GM18858 (cell line): ENCODE data around the gene TMEM229A.
"Not testable (repeated sequence)": the region's sequence is repeated elsewhere in the genome, so short reads cannot be mapped to it uniquely, and the experiment has no call there.

Source experiments
- ATAC-seq: cut with Tn5 transposase; IDR thresholded peaks from one replicate; pipeline ENCODE4 v1.9.1; 2021; ENCODE audit not compliant: unreplicated experiment

The TMEM229A gene

GRCh38 chr7:124033095-124033806 is 384 bp upstream of the TMEM229A start:
- ATAC-seq = no peak

- no peak for ATAC-seq
Observed at GRCh38 chr7:124031919-124032318, 948 bp downstream of the TMEM229A start.

GRCh38 chr7:124031406-124031805 is 1.5 kb downstream of the TMEM229A start:
- no peak for ATAC-seq

- no peak for ATAC-seq
Observed at GRCh38 chr7:124030964-124031363, 1.9 kb downstream of the TMEM229A start.

GRCh38 chr7:124029396-124030188 is 3.3 kb downstream of the TMEM229A start:
- no peak for ATAC-seq

DNA sequence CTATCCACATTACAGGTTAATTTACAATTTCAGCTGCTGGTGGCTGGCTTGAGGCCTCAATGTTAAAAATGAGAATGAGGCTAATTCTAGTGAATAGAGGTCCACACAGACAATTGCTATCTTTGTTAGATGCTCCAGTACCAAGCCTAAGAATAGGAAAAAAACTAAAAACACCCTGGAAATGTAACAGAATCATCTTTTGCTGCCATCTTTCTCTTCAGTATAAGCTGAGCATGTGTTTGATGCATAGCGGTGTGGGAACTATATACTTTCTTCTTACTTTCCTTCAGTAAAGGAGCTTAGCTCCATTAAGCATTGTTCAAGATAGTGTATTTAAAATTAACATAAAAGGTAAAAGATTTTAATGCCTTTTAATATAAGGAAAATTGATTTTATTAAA is 5.6 kb downstream of the TMEM229A start:
- ATAC-seq = no peak

DNA sequence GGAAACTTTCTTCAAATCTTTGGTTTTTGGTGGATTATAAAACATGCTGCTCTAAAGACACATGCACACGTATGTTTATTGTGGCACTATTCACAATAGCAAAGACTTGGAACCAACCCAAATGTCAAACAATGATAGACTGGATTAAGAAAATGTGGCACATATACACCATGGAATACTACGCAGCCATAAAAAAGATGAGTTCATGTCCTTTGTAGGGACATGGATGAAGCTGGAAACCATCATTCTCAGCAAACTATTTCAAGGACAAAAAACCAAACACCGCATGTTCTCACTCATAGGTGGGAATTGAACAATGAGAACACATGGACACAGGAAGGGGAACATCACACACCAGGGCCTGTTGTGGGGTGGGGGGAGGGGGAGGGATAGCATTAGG is 8.5 kb downstream of the TMEM229A start:
- not testable (repeated sequence) for ATAC-seq

DNA sequence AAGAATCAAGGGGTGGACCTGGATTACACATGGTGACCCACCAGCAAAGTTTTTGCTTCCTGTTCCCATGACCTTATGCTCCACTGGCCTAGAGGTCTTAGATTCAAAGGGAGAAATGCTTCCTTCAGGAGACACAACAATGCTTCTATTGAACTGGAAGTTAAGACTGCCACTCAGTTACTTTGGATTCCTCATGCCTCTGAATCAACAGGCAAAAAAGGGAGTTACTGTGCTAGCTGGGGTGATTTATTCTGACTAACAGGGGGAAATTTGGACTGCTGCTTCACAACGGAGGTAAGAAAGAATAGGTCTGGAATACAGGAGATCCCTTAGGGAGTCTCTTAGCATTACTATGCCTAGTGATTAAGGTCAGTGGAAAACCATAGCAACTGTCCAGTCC is 10.3 kb downstream of the TMEM229A start:
- no peak for ATAC-seq

DNA sequence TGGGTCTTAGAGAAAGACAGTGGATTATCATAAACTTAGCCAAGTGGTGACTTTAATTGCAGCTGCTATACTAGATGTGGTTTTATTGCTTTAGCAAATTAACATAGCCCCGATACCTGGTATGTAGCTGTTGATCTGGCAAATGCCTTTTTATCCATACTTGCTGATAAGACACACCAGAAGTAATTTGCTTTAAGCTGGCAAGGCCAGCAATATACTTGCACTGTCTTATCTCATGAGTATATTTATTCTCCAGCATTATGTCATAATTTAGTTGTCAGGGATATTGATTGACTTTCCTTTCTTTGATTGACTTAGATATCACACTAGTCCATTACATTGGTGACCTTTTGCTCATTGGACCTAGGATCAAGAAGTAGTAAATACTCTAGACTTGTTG is 12.8 kb downstream of the TMEM229A start:
- ATAC-seq = no peak

DNA sequence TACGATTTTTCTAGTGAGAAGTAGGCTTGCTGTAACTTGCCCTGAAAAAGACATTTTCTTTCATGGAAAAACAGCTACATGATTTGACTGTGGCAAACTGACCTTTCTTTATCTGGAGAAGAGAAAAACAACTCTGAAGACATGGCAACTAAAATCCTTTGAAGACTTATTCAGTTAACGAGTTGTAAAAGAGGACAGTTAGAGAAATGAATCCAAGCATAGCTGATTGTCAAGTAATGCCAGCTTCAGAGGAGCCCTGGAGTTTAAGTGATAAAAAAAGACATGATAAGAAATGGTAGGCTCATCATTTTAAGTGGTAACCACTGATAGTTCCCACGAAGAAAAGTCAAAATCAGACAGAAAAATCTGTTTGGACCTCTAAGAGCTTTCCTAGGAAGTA is 19.6 kb downstream of the TMEM229A start:
- no peak for ATAC-seq

- ATAC-seq = no peak
Observed at GRCh38 chr7:124012864-124013263, 20.0 kb downstream of the TMEM229A start.

- no peak for ATAC-seq
Observed at GRCh38 chr7:124009321-124009720, 23.5 kb downstream of the TMEM229A start.

GRCh38 chr7:124008296-124008695 is 24.6 kb downstream of the TMEM229A start:
- ATAC-seq = not testable (repeated sequence)

GRCh38 chr7:123999703-124000102 is 33.2 kb downstream of the TMEM229A start:
- ATAC-seq = no peak

- ATAC-seq = no peak
Observed at GRCh38 chr7:123998921-123999320, 33.9 kb downstream of the TMEM229A start.

- no peak for ATAC-seq
Observed at GRCh38 chr7:123996327-123996625, 36.6 kb downstream of the TMEM229A start.

- peak; percentile 43 for ATAC-seq
Observed at GRCh38 chr7:123995617-123996326, 37.1 kb downstream of the TMEM229A start.

- ATAC-seq = no peak
Observed at GRCh38 chr7:123994449-123994848, 38.4 kb downstream of the TMEM229A start.

DNA sequence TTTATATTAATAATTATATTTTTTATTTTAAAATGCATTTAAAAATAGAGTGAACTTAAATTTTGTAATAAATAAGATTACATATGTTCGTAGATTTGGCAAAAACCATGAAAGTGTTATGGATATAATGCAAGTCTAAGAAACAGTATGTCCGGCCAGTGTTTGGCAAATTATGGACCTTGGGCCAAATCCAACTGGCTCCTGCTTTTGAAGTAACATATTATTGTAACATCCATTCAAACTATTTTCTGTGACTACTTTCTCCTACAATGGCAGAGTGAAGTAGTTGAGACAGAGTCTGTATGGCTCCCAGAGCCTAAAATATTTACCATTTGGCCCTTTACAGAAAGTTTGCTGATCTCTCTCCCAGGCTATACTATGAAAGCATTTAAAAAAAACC is 38.9 kb downstream of the TMEM229A start:
- no peak for ATAC-seq

DNA sequence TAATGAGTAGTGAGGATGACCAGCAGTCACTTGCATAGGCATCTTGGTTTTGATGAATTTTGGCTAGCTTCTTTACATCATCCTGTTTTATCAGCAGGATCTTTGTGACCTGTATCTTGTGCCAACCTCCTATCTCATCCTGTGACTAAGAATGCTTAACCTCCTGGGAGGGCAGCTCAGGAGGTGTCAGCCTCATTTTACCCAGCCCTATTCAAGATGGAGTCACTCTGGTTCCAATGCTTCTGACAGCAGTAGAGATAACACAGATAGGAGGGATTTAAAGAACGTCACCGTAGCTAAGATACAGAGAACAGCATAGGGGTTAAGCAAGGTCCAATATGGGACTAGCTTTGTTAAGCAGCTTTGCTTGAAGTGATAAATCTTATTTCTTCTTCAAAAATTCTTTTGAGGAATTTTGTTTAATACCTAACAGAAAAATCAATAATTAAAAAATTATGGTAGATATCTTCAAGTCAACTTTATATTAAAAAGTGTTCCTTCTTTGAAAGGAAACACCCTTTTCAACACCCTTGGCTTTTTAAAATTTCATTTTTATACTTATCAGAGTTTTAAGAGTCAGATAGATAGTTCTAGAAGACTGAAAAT is 39.9 kb downstream of the TMEM229A start:
- ATAC-seq = no peak

- ATAC-seq = no peak
Observed at GRCh38 chr7:123987445-123987844, 45.4 kb downstream of the TMEM229A start.
